ENCODE data around the gene ANXA6. TPM values are rescaled to one million over a fixed set of nuclear protein-coding genes. Genes with fewer than 3 reads are reported as not detected.

The ANXA6 gene
- polyA plus RNA-seq, 1 donor (not counting 4 experiments of a cell fraction or from before 2014, with no cell fraction given): 37.0 TPM

DNA sequence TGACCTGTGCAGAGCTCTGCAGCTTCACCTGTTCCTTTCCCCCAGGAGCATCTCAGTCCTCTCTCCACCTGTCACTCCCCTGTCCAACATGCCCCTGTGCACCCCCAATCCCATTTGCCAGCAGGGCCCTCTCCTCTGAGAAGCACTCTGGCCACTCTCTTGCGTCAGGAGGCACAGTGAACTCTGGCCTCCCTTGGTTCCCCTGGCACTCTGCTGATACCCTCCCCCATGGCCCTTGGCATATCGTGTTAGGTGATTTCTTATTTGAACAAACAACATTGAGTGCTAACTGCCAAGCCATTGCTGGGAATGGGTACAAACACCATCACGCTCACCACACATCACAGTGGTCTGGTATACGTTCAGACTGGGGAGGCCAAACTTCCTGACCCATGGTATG lies 55.8 kb downstream of the ANXA6 start:
- FAIRE-seq (no peak), DNase-seq (ENCODE audit: low read depth, low spot score) (no peak)
- Histone ChIP-seq H4K20me1 (ENCODE audit: control insufficient read depth, extremely low read depth, insufficient read depth, low read length) (no peaks in the 10 kb centered on the region), H3K9ac (ENCODE audit: control insufficient read depth, extremely low read depth, insufficient read depth, low read length) (no peak overlapping the region), H3K27me3 (ENCODE audit: control insufficient read depth, extremely low read depth, insufficient read depth, low read length) (no peaks in the 10 kb centered on the region), H3K9me1 (ENCODE audit: control insufficient read depth, extremely low read depth, insufficient read depth, low read length) (no peaks in the 10 kb centered on the region), H3K4me1 (ENCODE audit: control insufficient read depth, extremely low read depth, insufficient read depth, low read length) (no peaks in the 10 kb centered on the region), H2AFZ (ENCODE audit: control insufficient read depth, low read length) (no peak overlapping the region), H3K4me2 (ENCODE audit: control insufficient read depth, extremely low read depth, insufficient read depth, low read depth, low read length) (no peak overlapping the region), H3K79me2 (ENCODE audit: control insufficient read depth, insufficient read depth, low read length) (no peaks in the 10 kb centered on the region), H3K36me3 (ENCODE audit: control insufficient read depth in 2 of 2, extremely low read depth in 1 of 2, insufficient read depth in 2 of 2, low read length in 2 of 2) (no peaks in the 10 kb centered on the region), H3K27ac (ENCODE audit: control insufficient read depth, insufficient read depth, low read length) (no peak overlapping the region), H3K4me3 (ENCODE audit: control insufficient read depth in 2 of 3, extremely low read depth in 1 of 3, insufficient read depth in 2 of 3, low read depth in 1 of 3, low read length in 3 of 3) (no peak overlapping the region), H3K9me3 (ENCODE audit: control insufficient read depth, low read depth, low read length) (no peaks in the 10 kb centered on the region)
- dilution Hi-C loops (cut with MboI; ENCODE audit: extremely low pct_ligation_motif_present, low sequenced_read_pairs): no loop called here
- TF ChIP-seq EZH2 (IDR thresholded peaks at IDR 0.05; ENCODE audit: low read length): no peak
- TF ChIP-seq, protein P1, sequence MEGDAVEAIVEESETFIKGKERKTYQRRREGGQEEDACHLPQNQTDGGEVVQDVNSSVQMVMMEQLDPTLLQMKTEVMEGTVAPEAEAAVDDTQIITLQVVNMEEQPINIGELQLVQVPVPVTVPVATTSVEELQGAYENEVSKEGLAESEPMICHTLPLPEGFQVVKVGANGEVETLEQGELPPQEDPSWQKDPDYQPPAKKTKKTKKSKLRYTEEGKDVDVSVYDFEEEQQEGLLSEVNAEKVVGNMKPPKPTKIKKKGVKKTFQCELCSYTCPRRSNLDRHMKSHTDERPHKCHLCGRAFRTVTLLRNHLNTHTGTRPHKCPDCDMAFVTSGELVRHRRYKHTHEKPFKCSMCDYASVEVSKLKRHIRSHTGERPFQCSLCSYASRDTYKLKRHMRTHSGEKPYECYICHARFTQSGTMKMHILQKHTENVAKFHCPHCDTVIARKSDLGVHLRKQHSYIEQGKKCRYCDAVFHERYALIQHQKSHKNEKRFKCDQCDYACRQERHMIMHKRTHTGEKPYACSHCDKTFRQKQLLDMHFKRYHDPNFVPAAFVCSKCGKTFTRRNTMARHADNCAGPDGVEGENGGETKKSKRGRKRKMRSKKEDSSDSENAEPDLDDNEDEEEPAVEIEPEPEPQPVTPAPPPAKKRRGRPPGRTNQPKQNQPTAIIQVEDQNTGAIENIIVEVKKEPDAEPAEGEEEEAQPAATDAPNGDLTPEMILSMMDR (optimal IDR thresholded peaks at IDR 0.05 in 1 of 3, IDR thresholded peaks at IDR 0.05 in 1 of 3, conservative IDR thresholded peaks at IDR 0.05 in 1 of 3; ENCODE audit: extremely low read depth in 1 of 3, insufficient read depth in 2 of 3, low read length in 3 of 3): no peak

GRCh38 chr5:151101151-151101550 lies 56.4 kb downstream of the ANXA6 start:
- DNase-seq (ENCODE audit: low read depth, low spot score): no peak
- Histone ChIP-seq H3K9me1 (ENCODE audit: control insufficient read depth, extremely low read depth, insufficient read depth, low read length) (no peaks in the 10 kb centered on the region), H3K4me1 (ENCODE audit: control insufficient read depth, extremely low read depth, insufficient read depth, low read length) (no peaks in the 10 kb centered on the region), H3K27ac (ENCODE audit: control insufficient read depth, insufficient read depth, low read length) (no peak overlapping the region), H3K9ac (ENCODE audit: control insufficient read depth, extremely low read depth, insufficient read depth, low read length) (no peak overlapping the region), H3K36me3 (ENCODE audit: control insufficient read depth in 2 of 2, extremely low read depth in 1 of 2, insufficient read depth in 2 of 2, low read length in 2 of 2) (no peaks in the 10 kb centered on the region), H3K4me2 (ENCODE audit: control insufficient read depth, extremely low read depth, insufficient read depth, low read depth, low read length) (no peak overlapping the region), H4K20me1 (ENCODE audit: control insufficient read depth, extremely low read depth, insufficient read depth, low read length) (no peaks in the 10 kb centered on the region), H3K9me3 (ENCODE audit: control insufficient read depth, low read depth, low read length) (no peaks in the 10 kb centered on the region), H3K79me2 (ENCODE audit: control insufficient read depth, insufficient read depth, low read length) (no peaks in the 10 kb centered on the region), H3K27me3 (ENCODE audit: control insufficient read depth, extremely low read depth, insufficient read depth, low read length) (no peaks in the 10 kb centered on the region), H3K4me3 (ENCODE audit: control insufficient read depth in 2 of 3, extremely low read depth in 1 of 3, insufficient read depth in 2 of 3, low read depth in 1 of 3, low read length in 3 of 3) (no peak overlapping the region), H2AFZ (ENCODE audit: control insufficient read depth, low read length) (no peak overlapping the region)
- no peak for TF ChIP-seq EZH2 (IDR thresholded peaks at IDR 0.05; ENCODE audit: low read length)
- TF ChIP-seq, protein P1 (optimal IDR thresholded peaks at IDR 0.05 in 1 of 3, IDR thresholded peaks at IDR 0.05 in 1 of 3, conservative IDR thresholded peaks at IDR 0.05 in 1 of 3; ENCODE audit: extremely low read depth in 1 of 3, insufficient read depth in 2 of 3, low read length in 3 of 3): no peak
- dilution Hi-C loops (cut with MboI; ENCODE audit: extremely low pct_ligation_motif_present, low sequenced_read_pairs): no loop called here
- FAIRE-seq: no peak
